Effector memory CD8-positive, alpha-beta T cell (primary cell): ENCODE results near the gene SLC6A19.
A peak's percentile ranks its signal among the peaks of the same experiment; 100 is the strongest.
"Not testable (repeated sequence)": the region's sequence is repeated elsewhere in the genome, so short reads cannot be mapped to it uniquely, and the experiment has no call there.

ENCODE experiments used
- ATAC-seq: fragments of 150-1000 bp; cut with Tn5 transposase; replicated peaks from 2 replicates; pipeline ENCODE4 v1.10.0; 2021; ENCODE audit warnings: mild to moderate bottlenecking, moderate library complexity
- DNase-seq, 3 experiments: peaks; one replicate each; pipeline ENCODE4 v3.0.0; 2021
- H3K27ac Mint-ChIP-seq, 2 donors: one replicate each; pipeline ENCODE4 v1.8.0; 2022; ENCODE audit warnings: mild to moderate bottlenecking in 2 of 2, mixed read lengths in 2 of 2, moderate library complexity in 2 of 2
- H3K27me3 Mint-ChIP-seq, 2 donors: one replicate each; pipeline ENCODE4 v1.8.0; 2022; ENCODE audit warnings: mixed read lengths in 2 of 2
- H3K36me3 Mint-ChIP-seq: one replicate; pipeline ENCODE4 v1.8.0; 2022; ENCODE audit warnings: mild to moderate bottlenecking, moderate library complexity, mixed read lengths; ENCODE audit not compliant: insufficient read depth
- H3K4me1 Mint-ChIP-seq, 2 donors: one replicate each; pipeline ENCODE4 v1.8.0; 2022; ENCODE audit warnings: low read depth in 2 of 2, mixed read lengths in 2 of 2
- H3K4me3 Mint-ChIP-seq, 2 donors: one replicate each; pipeline ENCODE4 v1.8.0; 2022; ENCODE audit warnings: mild to moderate bottlenecking in 2 of 2, mixed read lengths in 2 of 2, moderate library complexity in 2 of 2
- H3K9me3 Mint-ChIP-seq, 2 donors: one replicate each; pipeline ENCODE4 v1.8.0; 2022; ENCODE audit warnings: mixed read lengths in 2 of 2
- total RNA-seq, 9 experiments: gene quantifications; one replicate each; lab custom pipeline; 2026; lab: John Stamatoyannopoulos, UW

The SLC6A19 gene
- 0 reads per million in 9 experiments for total RNA-seq

- no peak for DNase-seq
Measured at GRCh38 chr5:1201327-1202025, at the start of gene SLC6A19. SLC6A19 (plus strand) TSS chr5:1201595; CDS start chr5:1201651, 56 bp downstream.

GRCh38 chr5:1152156-1152555, 49.2 kb upstream of the SLC6A19 start:
- no peaks in the 10 kb centered on the region for H3K36me3 Mint-ChIP-seq
- peaks cover under 1 to 2% of the 10 kb centered on the region in 2 donors for H3K9me3 Mint-ChIP-seq
- ATAC-seq (peak; percentile 85), DNase-seq (peak; percentile 19 to 42 (median 37))
- H3K27ac Mint-ChIP-seq = peak overlapping the region; percentile 10 to 88
- H3K4me1 Mint-ChIP-seq = peaks cover 20 to 21% of the 10 kb centered on the region in 2 donors
- H3K4me3 Mint-ChIP-seq = peak overlapping the region; percentile 71 to 73
- H3K27me3 Mint-ChIP-seq = peaks cover 13 to 47% of the 10 kb centered on the region in 2 donors

More at GRCh38 chr5:1201327-1202025, at the start of gene SLC6A19:
- no peak within 1 kb of the TSS for H3K27ac Mint-ChIP-seq
- H3K36me3 Mint-ChIP-seq = no peaks in the 10 kb centered on the region
- peaks cover 9 to 25% of the 10 kb centered on the region in 2 donors for H3K27me3 Mint-ChIP-seq
- H3K4me3 Mint-ChIP-seq = no peak within 1 kb of the TSS
- peaks cover 0 to 3% of the 10 kb centered on the region in 2 donors for H3K4me1 Mint-ChIP-seq
- no peak for ATAC-seq
- H3K9me3 Mint-ChIP-seq = no peaks in the 10 kb centered on the region

GRCh38 chr5:1152771-1153282, 48.6 kb upstream of the SLC6A19 start:
- Mint-ChIP-seq H3K9me3 (peaks cover 7 to 9% of the 10 kb centered on the region in 2 donors), H3K4me3 (peak overlapping the region in 1 of 2 donors; percentile 71), H3K4me1 (peaks cover 21 to 24% of the 10 kb centered on the region in 2 donors), H3K36me3 (no peaks in the 10 kb centered on the region), H3K27ac (peak overlapping the region; percentile 10 to 88), H3K27me3 (peaks cover 20 to 47% of the 10 kb centered on the region in 2 donors)
- no peak for ATAC-seq
- no peak for DNase-seq

GRCh38 chr5:1153428-1153827, 48.0 kb upstream of the SLC6A19 start:
- ATAC-seq (peak; percentile 64), DNase-seq (peak in 2 of 3 experiments; percentile 23 to 29)
- peak overlapping the region in 1 of 2 donors; percentile 88 for H3K27ac Mint-ChIP-seq
- H3K4me3 Mint-ChIP-seq = peak overlapping the region; percentile 4 to 52
- peaks cover 25 to 52% of the 10 kb centered on the region in 2 donors for H3K27me3 Mint-ChIP-seq
- no peaks in the 10 kb centered on the region for H3K36me3 Mint-ChIP-seq
- peaks cover 21 to 24% of the 10 kb centered on the region in 2 donors for H3K4me1 Mint-ChIP-seq
- peaks cover 7 to 10% of the 10 kb centered on the region in 2 donors for H3K9me3 Mint-ChIP-seq

GRCh38 chr5:1155191-1156032, 46.0 kb upstream of the SLC6A19 start:
- ATAC-seq (peak; percentile 6), DNase-seq (no peak)
- Mint-ChIP-seq H3K27me3 (peaks cover 45 to 64% of the 10 kb centered on the region in 2 donors), H3K4me3 (peak overlapping the region in 1 of 2 donors; percentile 48), H3K27ac (no peak overlapping the region), H3K36me3 (no peaks in the 10 kb centered on the region), H3K4me1 (peaks cover 17 to 26% of the 10 kb centered on the region in 2 donors), H3K9me3 (peaks cover 7 to 10% of the 10 kb centered on the region in 2 donors)

GRCh38 chr5:1156033-1156753, 45.2 kb upstream of the SLC6A19 start:
- Mint-ChIP-seq H3K27me3 (peaks cover 49 to 64% of the 10 kb centered on the region in 2 donors), H3K27ac (no peak overlapping the region), H3K9me3 (peaks cover 7 to 10% of the 10 kb centered on the region in 2 donors), H3K4me1 (peaks cover 16 to 24% of the 10 kb centered on the region in 2 donors), H3K4me3 (no peak overlapping the region), H3K36me3 (no peaks in the 10 kb centered on the region)
- no peak for ATAC-seq
- DNase-seq = no peak

- DNase-seq (no peak), ATAC-seq (no peak)
- Mint-ChIP-seq H3K27ac (no peak overlapping the region), H3K4me1 (peaks cover 15 to 22% of the 10 kb centered on the region in 2 donors), H3K27me3 (peaks cover 49 to 64% of the 10 kb centered on the region in 2 donors), H3K4me3 (peak overlapping the region in 1 of 2 donors; percentile 11), H3K36me3 (no peaks in the 10 kb centered on the region), H3K9me3 (peaks cover 7 to 10% of the 10 kb centered on the region in 2 donors)
Measured at GRCh38 chr5:1156754-1157460, 44.5 kb upstream of the SLC6A19 start.

- H3K9me3 Mint-ChIP-seq, H3K36me3 Mint-ChIP-seq, DNase-seq, ATAC-seq, H3K27ac Mint-ChIP-seq: not testable (repeated sequence)
- Mint-ChIP-seq H3K4me1 (peaks cover 10 to 16% of the 10 kb centered on the region in 2 donors), H3K27me3 (peaks cover 49 to 65% of the 10 kb centered on the region in 2 donors), H3K4me3 (peak overlapping the region; percentile 11 to 64)
Measured at GRCh38 chr5:1157461-1157986, 43.9 kb upstream of the SLC6A19 start.

- no peaks in the 10 kb centered on the region for H3K36me3 Mint-ChIP-seq
- H3K9me3 Mint-ChIP-seq = peaks cover 7 to 10% of the 10 kb centered on the region in 2 donors
- H3K27me3 Mint-ChIP-seq = peaks cover 47 to 67% of the 10 kb centered on the region in 2 donors
- H3K4me1 Mint-ChIP-seq = peaks cover 6 to 13% of the 10 kb centered on the region in 2 donors
- ATAC-seq (no peak), DNase-seq (no peak)
- H3K4me3 Mint-ChIP-seq = peak overlapping the region in 1 of 2 donors; percentile 19
- no peak overlapping the region for H3K27ac Mint-ChIP-seq
Measured at GRCh38 chr5:1158647-1159340, 42.6 kb upstream of the SLC6A19 start.

- no peaks in the 10 kb centered on the region for H3K36me3 Mint-ChIP-seq
- H3K27me3 Mint-ChIP-seq = peaks cover 41 to 67% of the 10 kb centered on the region in 2 donors
- no peak overlapping the region for H3K4me3 Mint-ChIP-seq
- no peak for ATAC-seq
- H3K27ac Mint-ChIP-seq = no peak overlapping the region
- peaks cover 7 to 10% of the 10 kb centered on the region in 2 donors for H3K9me3 Mint-ChIP-seq
- DNase-seq = no peak
- peaks cover 2 to 8% of the 10 kb centered on the region in 2 donors for H3K4me1 Mint-ChIP-seq
Measured at GRCh38 chr5:1159341-1159675, 42.1 kb upstream of the SLC6A19 start.

GRCh38 chr5:1159774-1160406, 41.5 kb upstream of the SLC6A19 start:
- Mint-ChIP-seq H3K27ac (no peak overlapping the region), H3K27me3 (peaks cover 38 to 68% of the 10 kb centered on the region in 2 donors)

More at GRCh38 chr5:1159774-1160406, 41.5 kb upstream of the SLC6A19 start:
- DNase-seq (no peak), ATAC-seq (no peak)
- H3K9me3 Mint-ChIP-seq = peaks cover 7 to 10% of the 10 kb centered on the region in 2 donors
- H3K4me3 Mint-ChIP-seq = no peak overlapping the region
- peaks cover 0 to 6% of the 10 kb centered on the region in 2 donors for H3K4me1 Mint-ChIP-seq
- H3K36me3 Mint-ChIP-seq = no peaks in the 10 kb centered on the region
